A673 (cell line): Measurements from ENCODE around the gene IQGAP3. TPM values are rescaled to one million over a fixed set of nuclear protein-coding genes. Genes with fewer than 3 reads are reported as not detected.

Experiments
- BruUV-seq: library from RNA; stranded (reverse); fragments of 400-500 nt; replicated peaks from 2 replicates; lab custom pipeline; 2021; lab: Mats Ljungman, UMichigan
- CTCF ChIA-PET: fragments of 300-600 bp; sonication (Branson Sonifier 250); formaldehyde crosslinking; loops from one replicate; lab custom pipeline; 2022; ENCODE audit warnings: antibody characterized with exemption; lab: Charles Lee
- POLR2A ChIA-PET: fragments of 300-600 bp; sonication (Branson Sonifier 250); formaldehyde crosslinking; loops from one replicate; lab custom pipeline; 2022; ENCODE audit warnings: antibody characterized with exemption; ENCODE audit not compliant: low non-redundant PET; lab: Charles Lee
- DNase-seq: peaks from one replicate; pipeline ENCODE4 v3.0.0-alpha.2; 2015; ENCODE audit warnings: low spot score
- H3K27ac ChIP-seq: fragments of 200-600 bp; sonication (generic); 2 replicates; pipeline ENCODE4 v1.5.1; 2016; ENCODE audit warnings: mixed run types, low read depth, mild to moderate bottlenecking, mixed read lengths, antibody characterized with exemption, low read length; ENCODE audit not compliant: poor library complexity, severe bottlenecking
- H3K27me3 ChIP-seq: fragments of 200-600 bp; sonication (generic); replicated peaks from 2 replicates; pipeline ENCODE4 v1.6.1; 2017; ENCODE audit warnings: mixed run types, low read depth, mild to moderate bottlenecking, mixed read lengths, antibody characterized with exemption, low read length; ENCODE audit not compliant: insufficient read depth, poor library complexity
- H3K36me3 ChIP-seq: fragments of 200-600 bp; sonication (generic); 2 replicates; pipeline ENCODE4 v1.6.1; 2016; ENCODE audit warnings: mixed run types, mild to moderate bottlenecking, mixed read lengths, antibody characterized with exemption, low read length; ENCODE audit not compliant: insufficient read depth, poor library complexity, severe bottlenecking
- H3K4me1 ChIP-seq: fragments of 200-600 bp; sonication (generic); 2 replicates; pipeline ENCODE4 v1.6.1; 2017; ENCODE audit warnings: mixed run types, mild to moderate bottlenecking, mixed read lengths, antibody characterized with exemption, low read length; ENCODE audit not compliant: insufficient read depth, poor library complexity, severe bottlenecking
- H3K4me3 ChIP-seq: fragments of 200-600 bp; sonication (generic); 2 replicates; pipeline ENCODE4 v1.5.1; 2016; ENCODE audit warnings: low read depth, mixed run types, mild to moderate bottlenecking, mixed read lengths, low read length; ENCODE audit not compliant: poor library complexity, severe bottlenecking
- H3K9me3 ChIP-seq: fragments of 200-600 bp; sonication (generic); 2 replicates; pipeline ENCODE4 v1.6.1; 2016; ENCODE audit warnings: mixed run types, low read depth, mild to moderate bottlenecking, mixed read lengths, antibody characterized with exemption, low read length; ENCODE audit not compliant: poor library complexity, severe bottlenecking
- CTCF ChIP-seq: fragments of 300-800, 200-600 bp; sonication (generic); conservative IDR thresholded peaks from 2 replicates; pipeline ENCODE4 v1.5.1; 2017; ENCODE audit warnings: low read depth, mild to moderate bottlenecking, antibody characterized with exemption, low read length, moderate library complexity, mixed read lengths
- EZH2 ChIP-seq: fragments of 200-600 bp; sonication (generic); IDR thresholded peaks from 2 replicates; pipeline ENCODE4 v1.6.1; 2017; ENCODE audit warnings: borderline replicate concordance, low read depth, mild to moderate bottlenecking, mixed read lengths, antibody characterized with exemption, low read length; ENCODE audit not compliant: poor library complexity, severe bottlenecking
- intact Hi-C: fragments of 100-400 bp; cut with micrococcal nuclease; formaldehyde crosslinking; loops from one replicate; pipeline ENCODE4 v1.10.0; 2022; ENCODE audit not compliant: unreplicated experiment
- total RNA-seq: library from RNA; stranded (reverse); gene quantifications from 2 replicates; pipeline ENCODE4 v1.2.3, GENCODE V29; 2021

Gene IQGAP3
- total RNA-seq, 1 experiment from 2014 or later = 37.5 TPM

GRCh38 chr1:156502391-156502893 lies 69.9 kb downstream of the IQGAP3 start:
- Histone ChIP-seq H3K4me3 (no peak overlapping the region), H3K4me1 (peaks cover 59% of the 10 kb centered on the region), H3K27me3 (no peaks in the 10 kb centered on the region), H3K36me3 (no peaks in the 10 kb centered on the region), H3K27ac (peak overlapping the region; percentile 98), H3K9me3 (no peaks in the 10 kb centered on the region)
- POLR2A ChIA-PET = no interaction called here
- no peak for DNase-seq
- no peak for TF ChIP-seq EZH2
- TF ChIP-seq CTCF = no peak
- no TSS peak for BruUV-seq
- intact Hi-C loops = no loop called here
- CTCF ChIA-PET = no interaction called here

- Histone ChIP-seq H3K27me3 (no peaks in the 10 kb centered on the region), H3K9me3 (no peaks in the 10 kb centered on the region), H3K4me3 (peak overlapping the region; percentile 98), H3K36me3 (no peaks in the 10 kb centered on the region), H3K27ac (peak overlapping the region; percentile 98), H3K4me1 (peaks cover 69% of the 10 kb centered on the region)
- DNase-seq = peak; percentile 97
- TSS peak; percentile 75 for BruUV-seq
- POLR2A ChIA-PET = interaction anchor here (0.6 to 0.8 kb wide), 8 partner anchors 15 to 1534 kb away, joined by 3 to 18 read pairs (median 5); partner anchors contain the start of gene HDGF
- no peak for TF ChIP-seq EZH2
- TF ChIP-seq CTCF = peak; percentile 59
- CTCF ChIA-PET = interaction anchor here (0.6 to 3.2 kb wide), 3 partner anchors 11 to 118 kb away, joined by 3 to 28 read pairs (median 4); partner anchors contain the start of gene HAPLN2
- intact Hi-C loops = no loop called here
Observed at GRCh38 chr1:156500793-156501506, 71.4 kb downstream of the IQGAP3 start.

- no peaks in the 10 kb centered on the region for H3K36me3 ChIP-seq
- no TSS peak for BruUV-seq
- H3K4me3 ChIP-seq = peak within 1 kb of the TSS; percentile 98
- no peak for DNase-seq
- no peaks in the 10 kb centered on the region for H3K27me3 ChIP-seq
- POLR2A ChIA-PET = interaction anchor here (0.6 to 0.7 kb wide), 5 partner anchors 21 to 1534 kb away, joined by 4 to 8 read pairs (median 6); no protein-coding TSS in a partner anchor
- CTCF ChIA-PET = interaction anchor here (0.6 to 3.2 kb wide), 3 partner anchors 10 to 119 kb away, joined by 3 to 28 read pairs (median 4); partner anchors contain the start of gene HAPLN2
- no peaks in the 10 kb centered on the region for H3K9me3 ChIP-seq
- H3K4me1 ChIP-seq = peaks cover 65% of the 10 kb centered on the region
- TF ChIP-seq EZH2 (no peak), CTCF (no peak)
- peak within 1 kb of the TSS; percentile 98 for H3K27ac ChIP-seq
- intact Hi-C loops = no loop called here
Observed at GRCh38 chr1:156500543-156500792, 71.9 kb downstream of the IQGAP3 start, which contains the start of gene MEF2D. Gene MEF2D (minus strand): TSS chr1:156500775. CDS start chr1:156483292, 17,483 bp downstream.
